ENCODE measurements around the gene TSPAN9.

GRCh38 chr12:3117591-3118015 lies 40.4 kb downstream of the TSPAN9 start:
- TF ChIP-seq TEAD4 (IDR thresholded peaks at IDR 0.05; ENCODE audit: borderline replicate concordance, insufficient read depth) = peak; percentile 71; the same call in 1 of the 2 replicates
- TF ChIP-seq POLR2AphosphoS5 (IDR thresholded peaks at IDR 0.05; ENCODE audit: low read depth, low read length) = peak; percentile 28; the same call in 1 of the 2 replicates
- no peak for TF ChIP-seq YY1 (IDR thresholded peaks at IDR 0.05; ENCODE audit: low read depth)
- TF ChIP-seq, protein P1, sequence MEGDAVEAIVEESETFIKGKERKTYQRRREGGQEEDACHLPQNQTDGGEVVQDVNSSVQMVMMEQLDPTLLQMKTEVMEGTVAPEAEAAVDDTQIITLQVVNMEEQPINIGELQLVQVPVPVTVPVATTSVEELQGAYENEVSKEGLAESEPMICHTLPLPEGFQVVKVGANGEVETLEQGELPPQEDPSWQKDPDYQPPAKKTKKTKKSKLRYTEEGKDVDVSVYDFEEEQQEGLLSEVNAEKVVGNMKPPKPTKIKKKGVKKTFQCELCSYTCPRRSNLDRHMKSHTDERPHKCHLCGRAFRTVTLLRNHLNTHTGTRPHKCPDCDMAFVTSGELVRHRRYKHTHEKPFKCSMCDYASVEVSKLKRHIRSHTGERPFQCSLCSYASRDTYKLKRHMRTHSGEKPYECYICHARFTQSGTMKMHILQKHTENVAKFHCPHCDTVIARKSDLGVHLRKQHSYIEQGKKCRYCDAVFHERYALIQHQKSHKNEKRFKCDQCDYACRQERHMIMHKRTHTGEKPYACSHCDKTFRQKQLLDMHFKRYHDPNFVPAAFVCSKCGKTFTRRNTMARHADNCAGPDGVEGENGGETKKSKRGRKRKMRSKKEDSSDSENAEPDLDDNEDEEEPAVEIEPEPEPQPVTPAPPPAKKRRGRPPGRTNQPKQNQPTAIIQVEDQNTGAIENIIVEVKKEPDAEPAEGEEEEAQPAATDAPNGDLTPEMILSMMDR (IDR thresholded peaks at IDR 0.05) = no peak
- no peak for TF ChIP-seq MXI1 (IDR thresholded peaks at IDR 0.05; ENCODE audit: low read depth, low read length)
- TF ChIP-seq USF1 (IDR thresholded peaks at IDR 0.05; ENCODE audit: borderline replicate concordance, low read depth) = no peak
- no peak for TF ChIP-seq FOXJ3 (CRISPR knock-in tag; IDR thresholded peaks at IDR 0.05)

All from SK-N-SH (cell line).